Ovary (tissue), 9 donors: ENCODE results near the gene FAM117A. TPM values are rescaled to one million over a fixed set of nuclear protein-coding genes. Genes with fewer than 3 reads are reported as not detected.

ENCODE experiments used
- DNase-seq, 5 donors: peaks; one replicate each; pipeline ENCODE4 v3.0.0-alpha.2; 2019 to 2020
- H3K27ac ChIP-seq, 2 donors: fragments of 200-600 bp; one replicate each; pipeline versions ENCODE4 v1.5.1 to v1.8.0; 2019 to 2022
- H3K27me3 ChIP-seq: fragments of 200-600 bp; one replicate; pipeline ENCODE4 v1.8.0; 2022
- H3K36me3 ChIP-seq: fragments of 200-600 bp; sonication (generic); one replicate; pipeline ENCODE4 v1.5.1; 2019
- H3K4me1 ChIP-seq: one replicate; pipeline ENCODE4 v1.8.1; 2013; ENCODE audit warnings: mild to moderate bottlenecking, moderate library complexity; ENCODE audit not compliant: insufficient read depth
- H3K4me3 ChIP-seq: fragments of 200-600 bp; sonication (generic); one replicate; pipeline ENCODE4 v1.5.1; 2017
- H3K9me3 ChIP-seq, 2 donors: fragments of 200-600 bp in 1 of 2; sonication (generic) in 1 of 2; one replicate each; pipeline versions ENCODE4 v1.5.1 to v1.8.1; 2013 to 2019; ENCODE audit warnings: mild to moderate bottlenecking in 1 of 2, moderate library complexity in 1 of 2
- CTCF ChIP-seq, 3 donors: fragments of 450-650 bp in 2 of 3; fragments of 200-600 bp in 1 of 3; IDR thresholded peaks; one replicate each; pipeline versions ENCODE4 v1.5.1 to v1.8.0; 2016 to 2022; ENCODE audit warnings: antibody characterized with exemption in 3 of 3, mild to moderate bottlenecking in 1 of 3
- EP300 ChIP-seq: sonication (generic); formaldehyde crosslinking; IDR thresholded peaks from one replicate; pipeline ENCODE4 v1.6.1; 2017; ENCODE audit warnings: antibody characterized with exemption
- POLR2A ChIP-seq: fragments of 450-650 bp; IDR thresholded peaks from one replicate; pipeline ENCODE4 v1.6.1; 2017; ENCODE audit warnings: antibody characterized with exemption, mild to moderate bottlenecking, moderate library complexity
- WGBS, 3 donors: extraction: QIAGEN DNeasy Blood & Tissue Kit in 1 of 3; methylation state at CpG; one replicate each; pipeline versions ENCODE4 v1.1.5 to v1.1.7; 2013 to 2017; 5-methylcytosine and 5-hydroxymethylcytosine counted together
- intact Hi-C, 4 donors: fragments of 100-400 bp; cut with DNase I; formaldehyde crosslinking; loops; one replicate each; pipeline versions ENCODE4 v1.11.0 to v1.15.1; 2022 to 2023
- polyA plus RNA-seq, 2 donors: library from polyadenylated mRNA; stranded (reverse); fragments of 200-250 nt in 1 of 2; fragments of 350-450 nt in 1 of 2; fragmentation: Illumina TruSeq in 1 of 2; extraction: RNeasy Lipid Tissue Mini Kit (QIAGEN cat#74804) in 1 of 2; gene quantifications; one replicate each; pipeline ENCODE4 v1.2.3, GENCODE V29; 2013 to 2014
- total RNA-seq, 7 donors: library from RNA; depleted of rRNA in 2 of 7; stranded (reverse); fragments of >200 nt in 2 of 7; fragmentation: NEBNext Ultra II Directional in 3 of 7; extraction: Animal tissue kit (Norgen Biotek cat#: 25700) in 3 of 7; gene quantifications; one replicate each; pipeline versions ENCODE4 v1.1.0 to v1.2.4, GENCODE V29; 2016 to 2023
- donor health status: DM: no; HTN: no; CAD: no; lungs with moderate emphysema.
- donor health status: DM: no; HTN: no; CAD: no.
- donor health status: Bipolar disorder and iron deficiency.
- donor health status: DM: yes; HTN: yes; CAD: no.
- donor health status: DM: no; HTN: no; CAD: no.
- donor health status: DM: yes; HTN: yes; CAD: no.

Gene FAM117A
- total and polyA plus RNA-seq, 9 donors: 15.0 to 30.4 (median 19.0) TPM

- DNase-seq: no peak
- Histone ChIP-seq H3K27ac (no peak overlapping the region), H3K27me3 (no peaks in the 10 kb centered on the region), H3K36me3 (no peaks in the 10 kb centered on the region), H3K4me3 (no peak overlapping the region), H3K4me1 (peaks cover 3% of the 10 kb centered on the region), H3K9me3 (no peaks in the 10 kb centered on the region)
- intact Hi-C loops: loop anchor here in 3 of 4 donors (5.0 to 10.0 kb wide), 3 partner anchors 77 to 280 kb away; no protein-coding TSS in a partner anchor
- TF ChIP-seq EP300: no peak
- TF ChIP-seq POLR2A: no peak
- no peak for TF ChIP-seq CTCF (IDR thresholded peaks at IDR 0.05)
These were observed 58.7 kb downstream of the FAM117A start for GRCh38 chr17:49705254-49705653.

- Histone ChIP-seq H3K4me1 (peaks cover 3% of the 10 kb centered on the region), H3K27ac (no peak overlapping the region), H3K27me3 (no peaks in the 10 kb centered on the region), H3K9me3 (no peaks in the 10 kb centered on the region), H3K36me3 (no peaks in the 10 kb centered on the region), H3K4me3 (no peak overlapping the region)
- DNase-seq: no peak
- WGBS, 3 donors: 58 to 60% (median 59%) methylated on average over 6 of the region's 6 CpGs
- intact Hi-C loops: loop anchor here in 1 of 4 donors (10.0 kb wide), 1 partner anchor 281 kb away; no protein-coding TSS in a partner anchor
- TF ChIP-seq CTCF (IDR thresholded peaks at IDR 0.05): no peak
- no peak for TF ChIP-seq EP300
- no peak for TF ChIP-seq POLR2A
These were observed 60.2 kb downstream of the FAM117A start for GRCh38 chr17:49703557-49704277.

GRCh38 chr17:49700960-49701359 is 63.0 kb downstream of the FAM117A start:
- DNase-seq: no peak
- 75 to 78% (median 76%) methylated on average over 6 of the region's 6 CpGs for WGBS, 3 donors
- H3K27ac ChIP-seq: no peak overlapping the region
- no peaks in the 10 kb centered on the region for H3K9me3 ChIP-seq
- no peaks in the 10 kb centered on the region for H3K27me3 ChIP-seq
- no peaks in the 10 kb centered on the region for H3K36me3 ChIP-seq
- no peaks in the 10 kb centered on the region for H3K4me1 ChIP-seq
- TF ChIP-seq EP300 (no peak), CTCF (IDR thresholded peaks at IDR 0.05) (no peak), POLR2A (no peak)
- no peak overlapping the region for H3K4me3 ChIP-seq
- intact Hi-C loops: loop anchor here in 1 of 4 donors (10.0 kb wide), 1 partner anchor 284 kb away; no protein-coding TSS in a partner anchor

GRCh38 chr17:49699966-49700575 is 63.9 kb downstream of the FAM117A start:
- 66 to 69% (median 66%) methylated on average over 8 of the region's 8 CpGs for WGBS, 3 donors
- H3K4me3 ChIP-seq: no peak overlapping the region
- H3K36me3 ChIP-seq: no peaks in the 10 kb centered on the region

More at GRCh38 chr17:49699966-49700575, 63.9 kb downstream of the FAM117A start:
- Histone ChIP-seq H3K4me1 (no peaks in the 10 kb centered on the region), H3K27me3 (no peaks in the 10 kb centered on the region), H3K27ac (no peak overlapping the region), H3K9me3 (no peaks in the 10 kb centered on the region)
- intact Hi-C loops: loop anchor here in 2 of 4 donors (5.0 to 10.0 kb wide), 2 partner anchors 285 to 292 kb away; no protein-coding TSS in a partner anchor
- DNase-seq: no peak
- TF ChIP-seq EP300 (no peak), CTCF (IDR thresholded peaks at IDR 0.05) (no peak), POLR2A (no peak)
